HEK293 (cell line): Measurements from ENCODE around the gene LIPH.

Experiments used
- CTCF ChIP-seq: fragments of 450-650 bp; formaldehyde crosslinking; IDR thresholded peaks from 2 replicates; pipeline ENCODE4 v1.5.1; 2016; ENCODE audit warnings: missing biosample characterization, missing genetic modification characterization
- KLF8 ChIP-seq: fragments of 450-650 bp; formaldehyde crosslinking; IDR thresholded peaks from 2 replicates; pipeline ENCODE4 v1.5.1; 2016; ENCODE audit warnings: missing biosample characterization, missing genetic modification characterization
- REST ChIP-seq: fragments of 450-650 bp; formaldehyde crosslinking; IDR thresholded peaks from 2 replicates; pipeline ENCODE4 v1.5.1; 2016; ENCODE audit warnings: missing biosample characterization, missing genetic modification characterization
- ZNF324 ChIP-seq: fragments of 450-650 bp; formaldehyde crosslinking; IDR thresholded peaks from 2 replicates; pipeline ENCODE4 v1.5.1; 2016; ENCODE audit warnings: missing biosample characterization, missing genetic modification characterization
- ZNF48 ChIP-seq: fragments of 450-650 bp; formaldehyde crosslinking; IDR thresholded peaks from 2 replicates; pipeline ENCODE4 v1.5.1; 2016; ENCODE audit warnings: missing biosample characterization, missing genetic modification characterization
- ZNF513 ChIP-seq: fragments of 450-650 bp; IDR thresholded peaks from 2 replicates; pipeline ENCODE4 v1.5.1; 2018; ENCODE audit warnings: missing biosample characterization, missing genetic modification characterization
- ZNF610 ChIP-seq: fragments of 450-650 bp; formaldehyde crosslinking; IDR thresholded peaks from 2 replicates; pipeline ENCODE4 v1.5.1; 2016; ENCODE audit warnings: missing biosample characterization, missing genetic modification characterization, borderline replicate concordance
- ZNF777 ChIP-seq: fragments of 450-650 bp; formaldehyde crosslinking; IDR thresholded peaks from 2 replicates; pipeline ENCODE4 v1.5.1; 2017; ENCODE audit warnings: missing biosample characterization, missing genetic modification characterization, borderline replicate concordance
- ZSCAN16 ChIP-seq: fragments of 450-650 bp; formaldehyde crosslinking; IDR thresholded peaks from 2 replicates; pipeline ENCODE4 v1.5.1; 2016; ENCODE audit warnings: missing biosample characterization, missing genetic modification characterization
- ZSCAN30 ChIP-seq: fragments of 450-650 bp; IDR thresholded peaks from 2 replicates; pipeline ENCODE4 v1.5.1; 2018; ENCODE audit warnings: missing biosample characterization, mild to moderate bottlenecking, missing genetic modification characterization, moderate library complexity
- TF ChIP-seq, protein P1 (sequence below): fragments of 450-650 bp; formaldehyde crosslinking; IDR thresholded peaks from 2 replicates; pipeline ENCODE4 v1.5.1; 2017; ENCODE audit warnings: missing biosample characterization, missing genetic modification characterization

DNA sequence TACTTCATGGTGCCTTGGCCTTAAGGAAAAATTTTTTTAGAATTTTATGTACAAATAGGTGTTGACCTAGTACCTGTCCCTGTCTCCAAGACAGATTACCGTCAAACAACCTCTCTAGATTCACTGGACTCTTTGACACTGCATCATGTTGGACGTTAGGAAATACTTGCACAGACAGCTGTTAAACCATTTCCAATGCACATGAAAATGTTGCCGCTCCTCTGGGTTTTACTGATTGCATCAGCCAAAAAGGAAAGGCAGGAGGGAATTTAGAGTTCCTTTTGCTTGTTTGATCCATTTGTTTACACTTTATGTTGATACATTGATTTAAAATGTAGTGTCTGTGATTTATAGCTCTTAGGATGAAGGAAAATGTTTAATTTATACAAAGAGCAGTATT is 68.1 kb downstream of the LIPH start:
- TF ChIP-seq ZNF48 (no peak), CTCF (tag by site-specific recombination) (no peak), ZSCAN30 (tag by site-specific recombination) (no peak), KLF8 (no peak), ZNF513 (tag by site-specific recombination) (no peak), ZNF324 (tag by site-specific recombination) (no peak), ZSCAN16 (tag by site-specific recombination) (no peak), ZNF610 (tag by site-specific recombination) (no peak), ZNF777 (tag by site-specific recombination) (no peak), REST (no peak)
- TF ChIP-seq, protein P1, sequence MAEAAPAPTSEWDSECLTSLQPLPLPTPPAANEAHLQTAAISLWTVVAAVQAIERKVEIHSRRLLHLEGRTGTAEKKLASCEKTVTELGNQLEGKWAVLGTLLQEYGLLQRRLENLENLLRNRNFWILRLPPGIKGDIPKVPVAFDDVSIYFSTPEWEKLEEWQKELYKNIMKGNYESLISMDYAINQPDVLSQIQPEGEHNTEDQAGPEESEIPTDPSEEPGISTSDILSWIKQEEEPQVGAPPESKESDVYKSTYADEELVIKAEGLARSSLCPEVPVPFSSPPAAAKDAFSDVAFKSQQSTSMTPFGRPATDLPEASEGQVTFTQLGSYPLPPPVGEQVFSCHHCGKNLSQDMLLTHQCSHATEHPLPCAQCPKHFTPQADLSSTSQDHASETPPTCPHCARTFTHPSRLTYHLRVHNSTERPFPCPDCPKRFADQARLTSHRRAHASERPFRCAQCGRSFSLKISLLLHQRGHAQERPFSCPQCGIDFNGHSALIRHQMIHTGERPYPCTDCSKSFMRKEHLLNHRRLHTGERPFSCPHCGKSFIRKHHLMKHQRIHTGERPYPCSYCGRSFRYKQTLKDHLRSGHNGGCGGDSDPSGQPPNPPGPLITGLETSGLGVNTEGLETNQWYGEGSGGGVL: no peak
